DND-41 (cell line): ENCODE measurements around the gene SEMA4A.

ENCODE experiments used
- EZH2 ChIP-seq: IDR thresholded peaks from 3 replicates; pipeline ENCODE4 v1.6.1; 2012; ENCODE audit warnings: borderline replicate concordance, low read depth, mild to moderate bottlenecking, moderate library complexity, low read length, inconsistent platforms; ENCODE audit not compliant: severe bottlenecking
- TF ChIP-seq, protein P1 (sequence below): IDR thresholded peaks from 2 replicates; pipeline ENCODE4 v1.5.1; 2012; ENCODE audit warnings: borderline replicate concordance, low read length, moderate library complexity, mild to moderate bottlenecking; ENCODE audit not compliant: poor library complexity, severe bottlenecking; ENCODE audit errors: extremely low read depth

GRCh38 chr1:156150333-156151011 lies 2.9 kb upstream of the SEMA4A start:
- TF ChIP-seq, protein P1, sequence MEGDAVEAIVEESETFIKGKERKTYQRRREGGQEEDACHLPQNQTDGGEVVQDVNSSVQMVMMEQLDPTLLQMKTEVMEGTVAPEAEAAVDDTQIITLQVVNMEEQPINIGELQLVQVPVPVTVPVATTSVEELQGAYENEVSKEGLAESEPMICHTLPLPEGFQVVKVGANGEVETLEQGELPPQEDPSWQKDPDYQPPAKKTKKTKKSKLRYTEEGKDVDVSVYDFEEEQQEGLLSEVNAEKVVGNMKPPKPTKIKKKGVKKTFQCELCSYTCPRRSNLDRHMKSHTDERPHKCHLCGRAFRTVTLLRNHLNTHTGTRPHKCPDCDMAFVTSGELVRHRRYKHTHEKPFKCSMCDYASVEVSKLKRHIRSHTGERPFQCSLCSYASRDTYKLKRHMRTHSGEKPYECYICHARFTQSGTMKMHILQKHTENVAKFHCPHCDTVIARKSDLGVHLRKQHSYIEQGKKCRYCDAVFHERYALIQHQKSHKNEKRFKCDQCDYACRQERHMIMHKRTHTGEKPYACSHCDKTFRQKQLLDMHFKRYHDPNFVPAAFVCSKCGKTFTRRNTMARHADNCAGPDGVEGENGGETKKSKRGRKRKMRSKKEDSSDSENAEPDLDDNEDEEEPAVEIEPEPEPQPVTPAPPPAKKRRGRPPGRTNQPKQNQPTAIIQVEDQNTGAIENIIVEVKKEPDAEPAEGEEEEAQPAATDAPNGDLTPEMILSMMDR: no peak
- no peak for TF ChIP-seq EZH2
